ENCODE measurements around the gene DYRK2.
"Not testable (repeated sequence)": the region's sequence is repeated elsewhere in the genome, so short reads cannot be mapped to it uniquely, and the experiment has no call there.

Gene DYRK2

DNA sequence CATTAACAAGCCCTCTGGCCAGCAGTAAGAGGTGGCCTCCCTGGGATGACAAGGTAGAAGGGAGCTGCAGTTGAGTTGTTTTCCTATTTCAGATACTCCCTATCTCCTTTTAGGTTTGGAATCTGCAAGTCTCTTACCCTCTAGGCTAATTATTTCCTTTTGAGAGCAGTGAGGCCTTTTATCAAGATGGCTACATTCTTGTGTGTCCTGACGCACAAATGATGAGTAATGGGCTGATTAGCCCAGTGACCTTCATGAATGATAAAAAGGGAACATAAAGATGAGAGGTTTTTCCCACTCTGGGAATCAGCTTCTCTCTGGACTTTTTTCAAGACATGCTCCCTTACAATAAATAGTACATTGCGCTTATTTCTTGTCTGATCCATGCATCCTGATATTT is 22.9 kb downstream of the DYRK2 start:
- no peak for DNase-seq (ENCODE audit: low spot score)

- DNase-seq (ENCODE audit: low spot score) = no peak
Measured at GRCh38 chr12:67671892-67672291, 23.3 kb downstream of the DYRK2 start.

DNA sequence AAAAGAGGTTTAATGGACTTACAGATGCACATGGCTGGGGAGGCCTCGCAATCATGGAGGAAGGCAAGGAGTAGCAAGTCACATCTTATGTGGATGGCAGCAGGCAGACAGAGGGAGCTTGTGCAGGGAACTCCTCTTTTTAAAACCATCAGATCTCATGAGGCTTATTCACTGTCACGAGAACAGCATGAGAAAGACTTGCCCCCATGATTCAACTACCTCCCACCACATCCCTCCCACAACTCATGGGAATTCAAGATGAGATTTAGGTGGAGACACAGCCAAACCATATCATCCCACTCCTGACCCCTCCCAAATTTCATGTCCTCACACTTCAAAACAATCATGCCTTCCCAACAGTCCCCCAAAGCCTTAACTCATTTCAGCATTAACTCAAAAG is 24.0 kb downstream of the DYRK2 start:
- DNase-seq (ENCODE audit: low spot score) = not testable (repeated sequence)

DNA sequence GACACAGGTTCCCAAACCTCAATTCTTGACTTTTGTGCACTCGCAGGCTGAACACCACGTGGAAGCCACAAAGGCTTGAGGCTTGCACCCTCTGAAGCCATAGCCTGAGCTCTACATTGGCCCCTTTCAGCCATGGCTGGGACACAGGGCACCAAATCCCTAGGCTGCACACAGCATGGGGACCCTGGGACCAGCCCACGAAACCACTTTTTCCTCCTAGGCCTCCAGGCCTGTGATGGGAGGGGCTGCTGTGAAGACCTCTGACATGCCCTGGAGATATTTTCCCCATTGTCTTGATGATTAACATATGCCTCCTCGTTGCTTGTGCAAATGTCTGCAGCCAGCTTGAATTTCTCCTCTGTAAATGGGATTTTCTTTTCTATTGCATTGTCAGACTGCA is 25.0 kb downstream of the DYRK2 start:
- not testable (repeated sequence) for DNase-seq (ENCODE audit: low spot score)

DNA sequence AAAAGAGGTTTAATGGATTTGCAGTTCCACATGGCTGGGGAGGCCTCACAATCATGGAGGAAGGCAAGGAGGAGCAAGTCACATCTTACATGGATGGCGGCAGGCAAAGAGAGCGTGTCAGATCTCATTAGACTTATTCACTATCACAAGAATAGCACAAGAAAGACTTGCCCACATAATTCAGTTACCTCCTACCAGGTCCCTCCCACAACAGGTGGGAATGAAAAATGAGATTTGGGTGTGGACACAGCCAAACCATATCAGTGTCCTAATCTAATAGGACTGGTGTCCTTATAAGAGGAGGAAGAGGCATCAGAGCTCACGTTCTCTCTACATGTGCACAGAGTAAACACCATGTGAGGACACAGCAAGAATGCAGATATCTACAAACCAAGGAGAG is 25.9 kb downstream of the DYRK2 start:
- no peak for DNase-seq (ENCODE audit: low spot score)

- DNase-seq (ENCODE audit: low spot score) = no peak
Measured at GRCh38 chr12:67676624-67677023, 28.1 kb downstream of the DYRK2 start.

GRCh38 chr12:67677166-67677565 is 28.6 kb downstream of the DYRK2 start:
- DNase-seq (ENCODE audit: low spot score) = no peak

DNA sequence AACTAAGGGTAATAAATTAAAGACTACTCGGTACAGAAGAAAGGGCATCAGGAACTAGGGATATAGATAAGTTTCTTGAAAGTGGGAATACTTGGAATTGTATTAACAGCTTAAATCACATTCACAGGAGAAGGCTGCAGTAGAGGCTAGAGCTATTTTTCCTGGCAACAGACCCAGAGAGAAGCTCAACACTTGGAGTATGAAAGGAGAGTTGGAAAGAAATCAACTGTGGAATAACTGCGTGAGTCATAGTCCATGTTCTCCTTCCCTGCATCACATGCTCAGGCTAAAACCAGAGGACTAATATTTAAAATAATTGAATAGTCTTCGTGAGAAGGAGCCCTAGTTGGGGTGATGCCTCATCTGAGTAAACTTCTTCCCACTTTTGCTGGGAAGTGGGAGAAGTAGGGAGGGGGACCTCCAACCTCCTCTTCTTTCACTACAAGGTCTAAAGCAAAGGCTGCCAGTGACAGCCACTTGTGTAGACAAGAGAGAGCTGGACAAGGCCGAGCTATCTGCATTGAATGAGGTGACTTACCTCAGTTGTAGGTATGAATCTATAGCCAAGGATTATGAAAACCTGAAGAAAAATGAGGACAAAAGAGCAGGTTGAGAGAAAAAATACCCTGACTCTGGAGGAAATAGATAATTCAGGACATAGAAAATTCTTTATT is 32.7 kb downstream of the DYRK2 start:
- peak; percentile 75 for DNase-seq (ENCODE audit: low spot score)

- no peak for DNase-seq (ENCODE audit: low spot score)
Measured at GRCh38 chr12:67681941-67682620, 33.5 kb downstream of the DYRK2 start.

DNA sequence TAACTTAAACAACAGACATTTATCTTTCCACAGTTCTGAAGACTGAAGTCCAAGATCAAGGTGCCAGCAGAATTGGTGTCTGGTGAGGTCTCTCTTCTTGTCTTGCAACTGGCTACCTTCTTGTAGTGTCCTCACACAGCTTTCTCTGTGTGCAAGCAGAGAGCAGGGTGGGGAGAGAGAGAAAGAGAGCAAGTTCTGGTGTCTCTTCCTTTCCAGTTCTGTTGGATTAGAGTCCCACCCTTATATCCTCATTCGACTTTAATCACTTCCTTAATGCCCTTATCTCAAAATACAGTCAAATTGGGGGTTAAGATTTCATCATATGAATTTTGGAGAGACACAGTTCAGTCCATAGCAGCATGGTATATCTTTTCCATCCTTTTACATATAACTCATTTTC is 40.8 kb downstream of the DYRK2 start:
- no peak for DNase-seq (ENCODE audit: low spot score)

DNA sequence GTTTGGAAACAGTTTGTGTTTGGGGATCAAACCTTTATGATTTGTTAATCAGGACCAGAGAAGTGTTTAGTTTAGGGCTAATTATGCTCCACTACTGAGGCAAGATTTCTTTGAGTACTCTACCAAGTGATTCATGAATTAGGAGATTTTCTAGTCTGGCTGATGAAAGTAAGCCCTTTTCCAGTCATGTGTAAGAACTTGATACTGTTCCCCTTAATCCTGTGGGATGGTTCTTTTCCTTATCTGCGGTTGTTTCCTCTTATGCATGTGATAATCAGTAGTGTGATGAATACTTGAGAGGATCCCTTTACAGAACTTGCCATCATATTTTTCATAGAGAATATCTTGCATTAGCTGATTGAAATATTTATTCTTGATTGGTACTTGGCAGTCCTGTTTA is 42.1 kb downstream of the DYRK2 start:
- no peak for DNase-seq (ENCODE audit: low spot score)

DNA sequence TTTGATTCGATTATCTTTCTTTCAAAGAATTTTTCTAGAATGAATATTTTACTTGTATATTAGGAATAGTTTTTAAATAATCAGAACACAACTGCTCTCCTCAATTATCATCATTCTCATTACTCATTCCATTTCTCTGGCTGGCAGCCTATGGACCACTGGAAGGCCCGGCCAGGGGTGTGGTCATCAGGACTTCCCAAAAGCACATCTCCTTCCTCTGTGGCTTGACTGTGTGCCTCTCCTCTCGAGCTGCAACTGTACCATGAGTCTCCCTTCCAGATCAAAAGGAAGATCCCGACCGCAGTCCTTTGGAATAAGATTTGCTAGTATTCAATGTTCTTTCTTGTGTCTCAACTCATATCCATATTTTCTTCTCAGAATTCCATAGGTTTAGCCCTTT is 42.7 kb downstream of the DYRK2 start:
- DNase-seq (ENCODE audit: low spot score) = no peak

DNA sequence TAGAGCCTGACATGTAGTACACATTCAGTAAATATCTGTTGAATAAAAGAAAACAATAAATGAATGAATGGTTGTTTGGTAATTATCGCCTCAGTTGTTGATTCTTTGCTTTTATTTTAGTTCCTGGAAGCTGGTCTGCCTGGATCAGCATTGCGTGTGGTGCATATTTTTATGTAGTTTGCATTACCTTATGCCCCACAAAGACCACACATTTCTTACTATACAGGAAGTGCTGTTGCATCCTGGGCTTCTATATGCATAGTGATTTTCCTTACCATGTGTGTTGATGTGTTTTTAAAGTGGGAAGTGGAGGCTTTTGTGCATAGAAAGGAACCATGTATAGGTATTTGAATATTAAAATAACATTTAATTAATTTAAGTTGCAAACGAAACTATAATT is 43.6 kb downstream of the DYRK2 start:
- DNase-seq (ENCODE audit: low spot score) = no peak

- no peak for DNase-seq (ENCODE audit: low spot score)
Measured at GRCh38 chr12:67692966-67693365, 44.4 kb downstream of the DYRK2 start.

DNA sequence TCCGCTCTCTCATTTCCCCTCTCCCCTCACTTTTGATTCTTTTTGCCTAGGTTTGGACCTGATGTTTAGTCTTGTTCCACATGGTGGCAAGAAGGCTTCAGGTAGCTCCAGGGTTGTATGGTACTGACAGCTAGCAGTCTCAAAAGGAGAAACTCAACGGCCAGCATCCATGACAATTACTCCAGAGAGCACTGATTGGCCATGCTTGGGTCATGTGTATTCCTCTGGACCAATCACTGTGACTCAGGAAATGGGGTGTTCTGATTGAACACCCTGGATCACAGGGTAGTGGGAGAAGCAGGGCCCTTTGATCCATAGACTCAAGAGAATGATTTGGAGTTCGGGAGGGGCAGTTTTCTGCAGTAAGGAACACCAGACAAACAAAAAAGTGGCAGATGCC is 45.3 kb downstream of the DYRK2 start:
- DNase-seq (ENCODE audit: low spot score) = no peak

- DNase-seq (ENCODE audit: low spot score) = no peak
Measured at GRCh38 chr12:67694306-67694900, 45.9 kb downstream of the DYRK2 start.

DNA sequence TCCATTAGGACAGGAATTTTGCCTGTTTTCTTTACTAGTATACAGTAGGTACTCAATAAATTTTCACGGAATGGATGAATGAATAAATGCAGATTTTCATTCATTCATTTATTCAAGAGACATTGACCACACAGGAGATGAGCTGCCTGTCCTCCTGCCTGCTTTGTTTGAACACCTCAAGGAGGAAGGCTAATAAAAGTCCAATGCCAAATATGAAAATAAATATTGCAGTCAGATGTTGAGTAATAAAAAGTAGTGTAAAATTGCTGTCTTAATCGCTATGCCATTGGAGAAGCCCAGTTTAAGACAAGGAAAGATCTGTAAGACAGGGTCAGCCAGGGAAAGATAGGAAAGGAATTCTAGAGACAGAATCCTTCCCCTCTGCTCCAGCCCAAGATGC is 47.4 kb downstream of the DYRK2 start:
- no peak for DNase-seq (ENCODE audit: low spot score)

GRCh38 chr12:67697443-67697842 is 48.9 kb downstream of the DYRK2 start:
- no peak for DNase-seq (ENCODE audit: low spot score)

DNA sequence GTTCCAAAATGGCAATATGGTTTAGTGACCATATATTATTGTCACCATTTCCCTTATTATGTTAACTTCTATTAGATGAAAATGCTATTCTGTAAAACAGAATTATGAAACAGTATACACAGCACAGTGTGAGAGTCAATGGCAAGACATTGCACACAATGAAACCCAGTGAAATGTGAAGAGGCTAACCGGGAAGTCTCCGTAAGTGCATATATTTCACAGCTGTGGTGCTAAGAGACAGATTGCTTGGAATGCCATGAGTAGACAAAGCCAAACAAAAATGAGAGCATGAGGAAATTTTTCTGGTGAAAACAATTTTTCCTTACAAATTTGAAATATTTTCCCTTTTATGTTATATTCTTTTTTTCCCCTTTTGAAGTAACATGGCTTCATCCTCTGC is 49.4 kb downstream of the DYRK2 start:
- no peak for DNase-seq (ENCODE audit: low spot score)

GRCh38 chr12:67698672-67699581 is 50.4 kb downstream of the DYRK2 start:
- DNase-seq (ENCODE audit: low spot score) = peak; percentile 12

- DNase-seq (ENCODE audit: low spot score) = no peak
Measured at GRCh38 chr12:67701121-67701520, 52.6 kb downstream of the DYRK2 start.

DNA sequence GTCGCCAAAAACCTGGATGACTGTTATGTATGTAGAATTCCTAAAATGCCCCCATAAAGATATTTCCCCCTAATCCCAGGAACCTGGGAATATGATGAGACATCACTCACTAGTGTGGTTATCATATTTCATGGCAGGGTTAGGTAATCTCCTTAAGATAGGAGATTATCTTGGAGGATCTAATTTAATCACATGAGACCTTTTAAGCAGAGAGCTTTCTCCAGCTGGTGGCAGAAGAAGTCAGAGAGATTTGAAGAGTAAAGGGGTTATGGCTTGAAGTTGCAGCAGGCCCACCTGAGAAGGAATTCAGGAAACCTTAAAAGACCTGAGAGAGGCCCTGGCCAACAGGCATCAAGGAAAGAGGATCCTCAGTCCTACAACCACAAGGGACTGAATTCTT is 53.6 kb downstream of the DYRK2 start:
- DNase-seq (ENCODE audit: low spot score) = no peak

DNA sequence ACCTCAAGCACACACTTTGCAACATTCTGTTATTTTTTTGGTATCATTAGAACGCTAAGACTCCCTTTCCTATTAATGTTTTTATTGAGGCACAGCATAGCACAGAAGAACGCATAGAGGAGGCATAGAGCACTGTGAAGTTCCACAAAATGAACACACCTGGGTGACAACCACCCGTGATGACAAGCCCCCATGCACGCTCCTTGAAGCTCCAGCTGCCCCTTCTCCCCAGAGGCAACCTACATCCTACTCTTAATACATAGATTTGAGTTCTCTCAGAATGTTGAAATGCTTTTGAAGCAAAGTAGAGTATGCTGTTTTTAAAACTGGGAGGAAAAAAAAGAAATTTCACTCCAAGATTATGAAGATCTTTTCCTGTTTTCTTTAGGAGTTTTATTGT is 55.5 kb downstream of the DYRK2 start:
- DNase-seq (ENCODE audit: low spot score) = no peak
